ENCODE measurements around the gene RNF212.

Gene RNF212

GRCh38 chr4:1115528-1116293 lies 2.3 kb upstream of the RNF212 start:
- DNase-seq (ENCODE audit: low read depth in 2 of 2) = no peak

DNA sequence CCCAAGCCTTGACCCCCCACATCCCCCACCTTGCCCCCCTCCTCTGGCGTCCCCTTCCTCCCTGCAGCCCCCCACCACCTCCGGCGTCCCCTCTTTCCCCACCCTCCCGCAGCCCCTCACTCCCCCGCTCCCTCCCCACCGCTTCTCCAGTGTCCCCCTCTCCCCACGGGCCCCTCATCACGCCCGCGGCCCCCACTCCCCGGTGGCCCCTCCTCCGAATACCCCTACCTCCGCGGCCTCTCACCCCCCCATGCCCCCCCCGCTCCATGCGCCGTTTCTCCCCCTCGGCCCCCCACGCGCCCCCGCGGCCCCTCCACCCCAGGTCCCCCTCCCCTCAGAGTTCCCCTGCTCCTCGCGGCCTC lies 562 bp downstream of the RNF212 start:
- no peak for DNase-seq (ENCODE audit: low read depth in 2 of 2)

- DNase-seq (ENCODE audit: low read depth in 2 of 2) = no peak
These were observed 1.1 kb downstream of the RNF212 start for GRCh38 chr4:1112174-1112820.

DNA sequence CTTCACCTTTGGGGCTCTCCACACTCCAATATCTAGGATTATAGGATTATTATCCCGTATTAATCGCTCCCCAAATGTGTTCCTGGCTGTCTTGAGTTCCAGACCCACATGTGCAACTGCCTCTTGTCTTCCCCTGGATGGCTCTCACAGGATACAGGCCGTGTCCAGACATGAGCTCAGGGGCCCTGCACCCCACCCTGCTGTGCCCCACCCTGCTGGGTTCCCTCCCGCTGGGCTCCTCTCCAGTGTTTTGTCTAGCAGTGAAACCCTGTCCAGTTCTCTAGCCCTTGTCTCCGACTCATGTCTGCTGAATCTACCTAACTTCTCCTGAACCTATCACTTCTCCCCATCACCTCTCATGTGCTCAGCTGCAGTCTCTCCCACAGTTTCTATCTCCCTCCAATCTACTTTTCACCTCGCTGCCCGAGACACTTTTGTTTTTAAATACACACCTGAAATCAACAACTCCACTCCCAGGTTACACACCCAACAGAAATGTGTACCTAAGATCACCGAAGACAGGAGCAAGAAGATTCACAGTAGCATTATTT lies 2.0 kb downstream of the RNF212 start:
- DNase-seq (ENCODE audit: low read depth in 2 of 2) = no peak

DNA sequence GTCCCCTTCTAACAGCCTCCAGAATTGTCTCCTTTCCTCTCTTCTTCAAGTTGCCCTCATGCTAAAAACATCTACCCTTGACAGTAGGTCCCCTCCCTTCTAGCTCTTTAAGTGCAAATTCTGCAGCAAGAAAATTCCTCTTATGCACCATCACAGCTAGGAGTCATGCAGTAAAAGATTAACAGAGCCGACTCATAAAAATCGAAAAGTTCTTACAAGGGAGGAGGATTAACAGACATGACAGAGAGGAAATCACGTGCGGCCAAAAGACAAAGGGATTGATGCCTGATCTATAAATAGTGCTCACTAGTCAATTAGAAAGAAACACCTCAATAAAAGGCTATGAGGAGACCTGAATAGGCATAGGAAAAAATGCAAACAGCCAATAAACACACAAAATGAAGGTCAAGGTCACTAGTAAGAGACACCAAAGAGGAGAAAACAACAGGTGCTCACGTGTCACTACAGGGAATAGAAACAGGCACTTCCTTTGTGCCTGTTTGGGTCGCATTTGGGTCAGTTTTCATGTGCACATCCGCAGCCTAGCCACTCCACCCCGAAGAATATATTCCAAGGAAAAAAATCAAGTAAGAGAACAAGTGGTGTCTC lies 3.4 kb downstream of the RNF212 start:
- no peak for DNase-seq (ENCODE audit: low read depth in 2 of 2)

DNA sequence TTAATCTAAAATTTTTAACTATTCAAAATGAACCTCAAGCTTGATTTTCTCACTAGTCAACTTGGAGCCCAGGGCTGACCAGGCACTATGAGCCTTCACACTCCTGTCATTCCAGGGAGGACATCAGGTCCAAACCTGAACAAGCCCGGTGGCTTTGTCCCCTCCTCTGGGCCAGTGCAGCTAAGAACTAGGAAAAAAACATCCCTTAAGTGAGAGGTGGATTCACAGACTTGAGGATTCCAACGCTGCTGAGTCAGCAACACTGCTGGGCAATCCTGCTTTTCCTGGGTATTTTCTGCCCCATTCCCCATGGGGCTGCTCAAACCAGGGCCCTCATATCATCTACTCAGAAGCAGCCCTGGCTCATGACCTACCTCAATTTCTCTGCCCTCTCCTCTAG lies 4.0 kb downstream of the RNF212 start:
- no peak for DNase-seq (ENCODE audit: low read depth in 2 of 2)

DNA sequence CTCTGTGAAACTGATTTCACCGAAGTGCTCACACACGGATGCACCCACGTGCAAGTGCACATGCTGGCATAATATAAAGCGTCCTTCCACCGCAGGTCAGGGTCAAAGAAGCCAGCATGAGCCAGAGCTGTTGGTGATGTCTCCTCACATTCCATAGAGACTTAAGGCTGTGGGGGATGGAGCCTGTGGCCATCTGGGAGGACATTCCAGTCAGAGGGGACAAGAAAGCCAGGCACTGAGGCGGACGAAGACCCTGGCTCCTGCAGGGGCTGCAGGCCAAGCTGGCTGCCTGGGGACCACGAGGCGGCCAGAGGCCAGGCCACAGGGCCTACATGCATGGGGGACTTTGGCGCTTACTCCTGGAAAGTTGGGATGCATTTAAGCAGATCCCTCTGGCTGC lies 7.7 kb downstream of the RNF212 start:
- DNase-seq (ENCODE audit: low read depth in 2 of 2) = no peak

DNA sequence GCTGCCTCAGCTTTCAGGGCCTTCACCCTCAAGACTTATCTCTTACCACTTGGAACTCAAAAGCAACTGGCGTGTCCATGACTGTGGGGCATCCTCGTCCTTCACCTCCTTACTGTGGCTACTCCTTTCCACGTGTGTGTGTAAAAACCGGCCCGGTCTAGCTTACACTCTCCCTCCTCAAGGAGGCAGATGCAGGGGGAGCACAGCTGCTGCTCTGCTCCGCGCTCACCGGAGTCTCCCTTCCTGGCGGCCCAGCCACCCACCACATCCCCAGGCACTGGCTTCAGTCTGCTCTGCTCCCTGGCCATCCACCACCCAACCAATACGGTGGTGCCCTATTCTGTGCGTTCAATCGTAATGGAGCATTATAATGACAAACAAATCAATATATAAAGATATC lies 8.3 kb downstream of the RNF212 start:
- DNase-seq (ENCODE audit: low read depth in 2 of 2) = no peak

GRCh38 chr4:1104647-1105046 lies 8.7 kb downstream of the RNF212 start:
- DNase-seq (ENCODE audit: low read depth in 2 of 2) = no peak

DNA sequence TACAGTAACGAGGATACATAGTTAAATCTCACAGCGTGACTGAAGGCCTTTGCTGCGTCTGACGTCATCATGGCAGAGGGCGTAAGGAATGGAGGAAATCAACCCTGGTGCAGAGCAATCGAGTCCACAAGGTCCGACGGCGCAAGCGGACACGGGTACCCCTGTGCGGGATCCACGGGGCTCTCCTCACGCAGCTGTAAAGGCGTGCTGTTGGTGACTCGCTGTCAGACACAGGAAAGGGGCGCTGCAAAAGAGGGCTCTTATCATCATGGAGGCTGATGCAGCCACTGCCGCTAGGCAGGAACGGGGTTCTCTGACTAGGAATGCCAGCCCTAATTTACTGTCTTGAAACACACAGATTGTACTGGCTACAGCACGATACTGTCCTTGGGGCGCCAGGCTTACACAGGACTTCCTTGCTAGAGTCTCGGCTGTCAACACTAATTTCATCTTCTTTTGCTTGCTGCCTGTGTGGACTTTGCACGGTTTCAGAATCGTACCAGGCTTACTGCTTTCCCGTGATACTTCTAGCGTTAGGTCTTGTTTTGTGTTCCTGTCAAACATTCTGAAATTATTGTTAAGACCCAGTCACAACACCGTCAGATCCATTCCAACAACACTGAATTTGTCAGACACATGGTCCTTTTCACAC lies 13.6 kb downstream of the RNF212 start:
- no peak for DNase-seq (ENCODE audit: low read depth in 2 of 2)

DNA sequence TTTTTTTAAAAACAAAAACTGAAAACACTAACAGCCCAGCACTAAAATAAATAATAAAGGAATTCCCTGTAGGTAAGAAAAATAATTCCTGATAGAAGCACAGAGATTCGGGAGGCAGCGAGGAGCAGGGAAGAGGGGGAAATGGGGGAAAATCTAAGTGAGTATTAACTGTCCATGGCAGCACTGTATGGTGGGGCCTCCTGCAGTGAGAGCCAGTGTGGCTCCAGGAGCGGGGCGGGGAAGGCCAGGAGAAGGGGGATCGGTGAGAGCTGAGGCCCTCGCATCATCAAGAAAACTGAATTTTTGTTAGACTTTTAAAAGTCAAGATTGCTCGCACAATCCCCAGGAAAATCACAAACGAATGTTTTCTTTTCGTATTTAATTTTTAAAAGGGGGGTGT lies 14.1 kb downstream of the RNF212 start:
- no peak for DNase-seq (ENCODE audit: low read depth in 2 of 2)

DNA sequence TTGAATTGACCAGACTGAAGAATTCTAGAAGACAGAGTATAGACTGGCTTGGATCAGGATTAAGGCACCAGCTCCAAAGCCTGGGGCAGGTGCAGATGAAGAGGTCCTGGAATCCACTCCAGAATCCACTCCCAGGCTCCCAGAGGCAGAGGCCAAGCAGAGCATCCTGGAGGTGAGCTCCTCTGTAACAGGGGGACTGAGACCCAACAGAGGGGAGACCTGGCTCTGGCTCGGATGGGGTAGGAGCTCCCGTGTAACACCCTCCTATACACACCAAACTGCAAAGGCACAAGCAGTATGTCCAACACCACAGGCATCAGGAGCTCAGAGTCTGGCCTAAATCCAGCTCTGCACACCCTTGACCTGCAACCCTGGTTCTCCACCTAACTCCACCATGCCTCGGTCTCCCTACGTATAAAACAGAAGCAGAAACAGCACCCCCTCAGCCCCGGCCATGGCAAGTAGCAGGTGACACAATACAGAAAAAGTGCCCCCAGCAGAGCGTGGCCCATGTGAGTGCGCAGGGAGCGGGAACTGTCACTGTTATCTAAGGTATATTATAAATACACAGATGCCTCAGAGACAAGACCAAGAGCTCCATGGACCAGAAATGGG lies 14.9 kb downstream of the RNF212 start:
- DNase-seq (ENCODE audit: low read depth in 2 of 2) = no peak

- no peak for DNase-seq (ENCODE audit: low read depth in 2 of 2)
These were observed 15.8 kb downstream of the RNF212 start for GRCh38 chr4:1097553-1097952.

GRCh38 chr4:1096841-1097240 lies 16.5 kb downstream of the RNF212 start:
- DNase-seq (ENCODE audit: low read depth in 2 of 2) = no peak

GRCh38 chr4:1094336-1094690 lies 19.1 kb downstream of the RNF212 start:
- no peak for DNase-seq (ENCODE audit: low read depth in 2 of 2)

DNA sequence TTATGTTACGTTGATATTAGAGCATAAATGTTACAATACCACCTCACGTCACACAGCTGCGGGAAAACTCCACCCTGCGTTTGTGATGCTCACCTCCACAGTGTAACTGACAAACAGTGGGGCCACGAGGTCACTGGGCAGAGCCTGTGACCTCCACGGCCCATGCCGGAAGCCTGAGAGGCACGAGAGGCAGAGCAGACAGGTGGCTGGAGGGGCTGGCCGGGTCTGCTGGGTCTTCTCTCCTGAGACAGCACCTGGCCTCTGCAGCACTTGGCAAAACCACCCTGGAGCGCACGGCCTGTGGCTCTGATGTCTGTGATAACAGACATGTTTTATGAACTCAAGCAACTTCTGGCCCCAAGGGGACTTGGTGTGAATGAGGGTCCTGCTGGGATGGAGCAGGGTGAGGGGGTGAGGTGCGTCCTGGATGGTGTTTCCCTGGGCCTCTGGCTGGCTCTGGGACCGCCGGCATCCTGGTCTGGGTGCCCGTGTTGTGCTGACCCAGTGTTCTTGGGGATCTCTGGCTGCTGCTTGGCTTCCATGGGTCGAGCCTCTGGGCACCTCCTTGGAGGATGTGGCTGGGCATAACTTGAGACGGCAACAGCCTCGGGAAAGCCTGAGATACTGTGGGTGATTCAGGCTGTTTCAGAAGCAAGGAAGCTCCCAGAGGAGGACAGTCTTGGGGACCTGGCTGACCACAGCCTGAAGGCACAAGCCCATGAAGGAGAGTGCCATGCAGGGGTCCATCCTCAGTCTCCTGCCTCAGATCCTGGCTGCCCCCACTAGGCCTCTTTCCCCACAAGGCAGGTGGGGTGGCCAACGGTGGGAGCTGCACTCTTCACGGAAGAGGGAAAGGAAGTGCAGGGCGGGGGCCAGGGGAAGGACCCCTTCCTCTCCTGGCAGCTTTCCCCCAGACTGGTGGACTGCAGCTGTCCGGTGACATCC lies 19.7 kb downstream of the RNF212 start:
- DNase-seq (ENCODE audit: low read depth in 2 of 2) = no peak

GRCh38 chr4:1092983-1093361 lies 20.4 kb downstream of the RNF212 start:
- no peak for DNase-seq (ENCODE audit: low read depth in 2 of 2)

GRCh38 chr4:1092026-1092982 lies 21.1 kb downstream of the RNF212 start:
- DNase-seq (ENCODE audit: low read depth in 2 of 2) = no peak

- DNase-seq (ENCODE audit: low read depth in 2 of 2) = no peak
These were observed 21.8 kb downstream of the RNF212 start for GRCh38 chr4:1091561-1091995.
